Measurements from ENCODE around the gene CERS5. TPM values are rescaled to one million over a fixed set of nuclear protein-coding genes. Genes with fewer than 3 reads are reported as not detected.

Gene CERS5
- 10 to 100 TPM; 66.2 to 82.3 (median 75.8) TPM for polyA plus RNA-seq (ENCODE audit: insufficient read length in 4 of 4)

GRCh38 chr12:50167049-50167828 lies at the start of gene CERS5:
Gene CERS5 (minus strand): TSS chr12:50167369. CDS start chr12:50167297, 72 bp downstream.
- peak; percentile 94 to 97 (median 96) for DNase-seq (ENCODE audit: low read depth in 4 of 4, low spot score in 3 of 4)

GRCh38 chr12:50215033-50215432 lies 47.9 kb upstream of the CERS5 start:
- DNase-seq (ENCODE audit: low read depth in 4 of 4, low spot score in 3 of 4) = no peak

- DNase-seq (ENCODE audit: low read depth in 4 of 4, low spot score in 3 of 4) = no peak
Measured at GRCh38 chr12:50214018-50214417, 46.8 kb upstream of the CERS5 start.

GRCh38 chr12:50213439-50213838 lies 46.3 kb upstream of the CERS5 start:
- DNase-seq (ENCODE audit: low read depth in 4 of 4, low spot score in 3 of 4) = no peak

- no peak for DNase-seq (ENCODE audit: low read depth in 4 of 4, low spot score in 3 of 4)
Measured at GRCh38 chr12:50212071-50212467, 44.9 kb upstream of the CERS5 start.

GRCh38 chr12:50211392-50212070 lies 44.4 kb upstream of the CERS5 start:
- no peak for DNase-seq (ENCODE audit: low read depth in 4 of 4, low spot score in 3 of 4)

GRCh38 chr12:50207424-50207823 lies 40.3 kb upstream of the CERS5 start:
- no peak for DNase-seq (ENCODE audit: low read depth in 4 of 4, low spot score in 3 of 4)

- no peak for DNase-seq (ENCODE audit: low read depth in 4 of 4, low spot score in 3 of 4)
Measured at GRCh38 chr12:50205648-50206047, 38.5 kb upstream of the CERS5 start.

GRCh38 chr12:50203691-50204090 lies 36.5 kb upstream of the CERS5 start:
- no peak for DNase-seq (ENCODE audit: low read depth in 4 of 4, low spot score in 3 of 4)

GRCh38 chr12:50201987-50202521 lies 34.9 kb upstream of the CERS5 start:
- DNase-seq (ENCODE audit: low read depth in 4 of 4, low spot score in 3 of 4) = no peak

GRCh38 chr12:50200552-50201273 lies 33.5 kb upstream of the CERS5 start:
- DNase-seq (ENCODE audit: low read depth in 4 of 4, low spot score in 3 of 4) = no peak

- DNase-seq (ENCODE audit: low read depth in 4 of 4, low spot score in 3 of 4) = no peak
Measured at GRCh38 chr12:50198829-50199228, 31.7 kb upstream of the CERS5 start.

- DNase-seq (ENCODE audit: low read depth in 4 of 4, low spot score in 3 of 4) = no peak
Measured at GRCh38 chr12:50197297-50197727, 30.1 kb upstream of the CERS5 start.

- no peak for DNase-seq (ENCODE audit: low read depth in 4 of 4, low spot score in 3 of 4)
Measured at GRCh38 chr12:50196537-50196936, 29.4 kb upstream of the CERS5 start.

GRCh38 chr12:50195832-50196231 lies 28.7 kb upstream of the CERS5 start:
- no peak for DNase-seq (ENCODE audit: low read depth in 4 of 4, low spot score in 3 of 4)

- no peak for DNase-seq (ENCODE audit: low read depth in 4 of 4, low spot score in 3 of 4)
Measured at GRCh38 chr12:50192908-50193307, 25.7 kb upstream of the CERS5 start.

- DNase-seq (ENCODE audit: low read depth in 4 of 4, low spot score in 3 of 4) = no peak
Measured at GRCh38 chr12:50192236-50192635, 25.1 kb upstream of the CERS5 start.

GRCh38 chr12:50190859-50191258 lies 23.7 kb upstream of the CERS5 start:
- no peak for DNase-seq (ENCODE audit: low read depth in 4 of 4, low spot score in 3 of 4)

- no peak for DNase-seq (ENCODE audit: low read depth in 4 of 4, low spot score in 3 of 4)
Measured at GRCh38 chr12:50188875-50189575, 21.9 kb upstream of the CERS5 start.

GRCh38 chr12:50188241-50188781 lies 21.1 kb upstream of the CERS5 start:
- no peak for DNase-seq (ENCODE audit: low read depth in 4 of 4, low spot score in 3 of 4)

Measured in left renal pelvis (tissue), 4 donors.